ENCODE data around the gene LMX1A. TPM values are rescaled to one million over a fixed set of nuclear protein-coding genes. Genes with fewer than 3 reads are reported as not detected.

The LMX1A gene
- total RNA-seq, 4 donors from 2014 or later, result 0.13 to 1.1 (median 0.51) TPM

GRCh38 chr1:165345502-165345901 lies 11.0 kb downstream of the LMX1A start:
- H3K36me3 ChIP-seq, result no peaks in the 10 kb centered on the region
- no peaks in the 10 kb centered on the region for H3K4me1 ChIP-seq
- no peaks in the 10 kb centered on the region for H3K9me3 ChIP-seq
- no peak for ATAC-seq
- WGBS, 2 donors (ENCODE audit: low coverage in 1 of 2), result 20 to 49% methylated on average over 2 to 7 of the region's 7 CpGs
- no peak overlapping the region for H3K4me3 ChIP-seq
- H3K27me3 ChIP-seq, result peaks cover 83% of the 10 kb centered on the region
- TF ChIP-seq EP300 (IDR thresholded peaks at IDR 0.05), result no peak
- no peak for TF ChIP-seq POLR2AphosphoS5 (IDR thresholded peaks at IDR 0.05)
- no peak for TF ChIP-seq POLR2A (IDR thresholded peaks at IDR 0.05)
- no peak for TF ChIP-seq CTCF (IDR thresholded peaks at IDR 0.05)
- H3K27ac ChIP-seq, result no peak overlapping the region

GRCh38 chr1:165344736-165345135 lies 11.8 kb downstream of the LMX1A start:
- Histone ChIP-seq H3K27ac (no peak overlapping the region), H3K4me3 (no peak overlapping the region), H3K9me3 (no peaks in the 10 kb centered on the region), H3K36me3 (no peaks in the 10 kb centered on the region), H3K4me1 (no peaks in the 10 kb centered on the region), H3K27me3 (peaks cover 83% of the 10 kb centered on the region)
- WGBS, 2 donors (ENCODE audit: low coverage in 1 of 2), result 33% methylated on average over 1 of the region's 3 CpGs; no CpG with 5 or more reads in 1 of the 2 donors
- ATAC-seq, result no peak
- TF ChIP-seq POLR2AphosphoS5 (IDR thresholded peaks at IDR 0.05) (no peak), POLR2A (IDR thresholded peaks at IDR 0.05) (no peak), CTCF (IDR thresholded peaks at IDR 0.05) (no peak), EP300 (IDR thresholded peaks at IDR 0.05) (no peak)

- Histone ChIP-seq H3K36me3 (no peaks in the 10 kb centered on the region), H3K27ac (no peak overlapping the region), H3K27me3 (peaks cover 80% of the 10 kb centered on the region), H3K4me3 (no peak overlapping the region), H3K4me1 (no peaks in the 10 kb centered on the region), H3K9me3 (no peaks in the 10 kb centered on the region)
- TF ChIP-seq POLR2A (IDR thresholded peaks at IDR 0.05) (no peak), CTCF (IDR thresholded peaks at IDR 0.05) (no peak), EP300 (IDR thresholded peaks at IDR 0.05) (no peak), POLR2AphosphoS5 (IDR thresholded peaks at IDR 0.05) (no peak)
- 36 to 57% methylated on average over 1 to 2 of the region's 2 CpGs for WGBS, 2 donors (ENCODE audit: low coverage in 1 of 2)
- ATAC-seq, result no peak
Observed at GRCh38 chr1:165344198-165344597, 12.3 kb downstream of the LMX1A start.

DNA sequence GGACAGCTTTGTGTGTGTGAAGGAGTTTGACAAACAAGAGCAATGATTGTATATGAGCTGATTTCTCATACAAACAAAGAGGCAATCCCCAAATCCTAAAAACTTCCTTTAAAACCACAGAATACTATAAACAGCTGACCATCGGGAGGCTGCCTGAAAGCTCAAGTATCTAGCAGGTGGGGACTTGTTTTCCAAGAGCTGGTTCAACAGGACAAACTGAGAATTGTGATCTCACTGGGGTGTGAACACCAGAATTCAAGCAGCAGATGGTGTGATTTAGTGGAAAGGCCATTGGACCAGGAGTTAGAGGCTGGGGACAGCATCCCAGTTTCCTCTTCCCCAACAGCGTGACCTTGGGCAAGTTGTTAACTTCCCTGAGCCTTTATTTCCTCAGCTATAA lies 13.9 kb downstream of the LMX1A start:
- 57 to 75% methylated on average over 1 to 2 of the region's 2 CpGs for WGBS, 2 donors (ENCODE audit: low coverage in 1 of 2)
- Histone ChIP-seq H3K36me3 (no peaks in the 10 kb centered on the region), H3K4me3 (no peak overlapping the region), H3K27ac (no peak overlapping the region), H3K4me1 (no peaks in the 10 kb centered on the region), H3K27me3 (peaks cover 66% of the 10 kb centered on the region), H3K9me3 (no peaks in the 10 kb centered on the region)
- no peak for ATAC-seq
- TF ChIP-seq CTCF (IDR thresholded peaks at IDR 0.05) (no peak), POLR2AphosphoS5 (IDR thresholded peaks at IDR 0.05) (no peak), POLR2A (IDR thresholded peaks at IDR 0.05) (no peak), EP300 (IDR thresholded peaks at IDR 0.05) (no peak)

GRCh38 chr1:165342168-165342567 lies 14.3 kb downstream of the LMX1A start:
- no peak for ATAC-seq
- Histone ChIP-seq H3K4me1 (no peaks in the 10 kb centered on the region), H3K9me3 (no peaks in the 10 kb centered on the region), H3K27me3 (peaks cover 62% of the 10 kb centered on the region), H3K27ac (no peak overlapping the region), H3K4me3 (no peak overlapping the region), H3K36me3 (no peaks in the 10 kb centered on the region)
- WGBS, 2 donors (ENCODE audit: low coverage in 1 of 2), result 43% methylated on average over 2 of the region's 2 CpGs; no CpG with 5 or more reads in 1 of the 2 donors
- no peak for TF ChIP-seq POLR2AphosphoS5 (IDR thresholded peaks at IDR 0.05)
- TF ChIP-seq EP300 (IDR thresholded peaks at IDR 0.05), result no peak
- TF ChIP-seq POLR2A (IDR thresholded peaks at IDR 0.05), result no peak
- no peak for TF ChIP-seq CTCF (IDR thresholded peaks at IDR 0.05)

Data from gastroesophageal sphincter (tissue), 4 donors.